ENCODE data around the gene ZNRF1. TPM values are rescaled to one million over a fixed set of nuclear protein-coding genes. Genes with fewer than 3 reads are reported as not detected.

ZNRF1 gene
- total RNA-seq, 2 donors from 2014 or later = 44.9 to 46.1 TPM

DNA sequence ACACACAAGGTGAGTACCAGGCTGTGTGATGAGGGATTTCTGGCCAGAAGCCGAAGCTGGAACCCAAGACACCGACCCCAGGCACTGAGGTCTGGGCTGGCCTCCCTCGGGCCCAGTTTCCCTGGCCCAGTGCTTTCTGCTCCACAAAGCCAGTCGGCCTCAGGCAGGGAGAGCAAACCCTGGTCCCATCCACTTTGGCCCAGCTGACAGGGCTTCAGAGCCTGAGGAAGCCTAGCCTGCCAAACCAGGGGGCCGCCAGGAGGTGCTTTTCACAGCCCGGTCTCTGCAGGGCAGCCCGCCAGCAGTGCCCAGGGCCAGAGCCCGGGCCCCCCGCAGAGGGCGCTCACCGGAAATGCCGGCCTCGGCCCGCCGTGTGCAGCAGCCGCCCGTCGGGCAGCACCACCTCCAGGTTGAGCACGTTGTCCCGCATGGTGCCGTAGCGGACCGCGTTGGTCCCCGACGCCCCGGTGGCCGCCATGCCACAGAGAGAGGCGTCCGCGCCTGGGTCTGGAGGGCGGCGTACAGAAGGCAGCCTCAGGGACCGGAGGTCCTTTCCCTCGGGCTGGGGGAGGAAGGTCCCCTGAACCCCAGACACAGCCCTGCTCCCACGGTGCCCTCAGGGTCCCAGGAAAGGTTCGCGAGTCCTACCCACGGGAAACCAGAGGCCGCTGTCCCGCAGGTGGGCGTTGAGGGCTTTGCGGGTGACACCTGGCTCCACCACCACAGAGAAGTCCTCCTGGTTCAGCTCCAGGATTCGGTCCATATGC lies 115.5 kb downstream of the ZNRF1 start:
- H3K36me3 Mint-ChIP-seq (ENCODE audit: low read depth) = no peaks in the 10 kb centered on the region
- Histone ChIP-seq H3K27ac (ENCODE audit: low read depth, low read length) (no peak overlapping the region), H3K9ac (ENCODE audit: extremely low read depth, low read length, poor library complexity, severe bottlenecking) (no peak overlapping the region), H3K4me3 (ENCODE audit: low read length) (no peak overlapping the region), H3K36me3 (ENCODE audit: control insufficient read depth, insufficient read depth, low read length) (no peaks in the 10 kb centered on the region), H3K9me3 (ENCODE audit: control insufficient read depth, low read length) (no peaks in the 10 kb centered on the region), H3K4me1 (ENCODE audit: control insufficient read depth, insufficient read depth, low read length) (no peaks in the 10 kb centered on the region), H3K27me3 (ENCODE audit: control insufficient read depth, insufficient read depth, low read length, poor library complexity, severe bottlenecking) (no peaks in the 10 kb centered on the region)
- H3K27me3 Mint-ChIP-seq (ENCODE audit: insufficient read depth) = no peaks in the 10 kb centered on the region
- TF ChIP-seq, protein P1, sequence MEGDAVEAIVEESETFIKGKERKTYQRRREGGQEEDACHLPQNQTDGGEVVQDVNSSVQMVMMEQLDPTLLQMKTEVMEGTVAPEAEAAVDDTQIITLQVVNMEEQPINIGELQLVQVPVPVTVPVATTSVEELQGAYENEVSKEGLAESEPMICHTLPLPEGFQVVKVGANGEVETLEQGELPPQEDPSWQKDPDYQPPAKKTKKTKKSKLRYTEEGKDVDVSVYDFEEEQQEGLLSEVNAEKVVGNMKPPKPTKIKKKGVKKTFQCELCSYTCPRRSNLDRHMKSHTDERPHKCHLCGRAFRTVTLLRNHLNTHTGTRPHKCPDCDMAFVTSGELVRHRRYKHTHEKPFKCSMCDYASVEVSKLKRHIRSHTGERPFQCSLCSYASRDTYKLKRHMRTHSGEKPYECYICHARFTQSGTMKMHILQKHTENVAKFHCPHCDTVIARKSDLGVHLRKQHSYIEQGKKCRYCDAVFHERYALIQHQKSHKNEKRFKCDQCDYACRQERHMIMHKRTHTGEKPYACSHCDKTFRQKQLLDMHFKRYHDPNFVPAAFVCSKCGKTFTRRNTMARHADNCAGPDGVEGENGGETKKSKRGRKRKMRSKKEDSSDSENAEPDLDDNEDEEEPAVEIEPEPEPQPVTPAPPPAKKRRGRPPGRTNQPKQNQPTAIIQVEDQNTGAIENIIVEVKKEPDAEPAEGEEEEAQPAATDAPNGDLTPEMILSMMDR (conservative IDR thresholded peaks at IDR 0.05) = no peak
- peak; percentile 52 for DNase-seq
- peaks cover 12% of the 10 kb centered on the region for H3K9me3 Mint-ChIP-seq
- H3K27ac Mint-ChIP-seq = no peak overlapping the region
- peaks cover 38% of the 10 kb centered on the region for H3K4me1 Mint-ChIP-seq
- no peak overlapping the region for H3K4me3 Mint-ChIP-seq
- WGBS, 2 experiments (ENCODE audit: insufficient coverage in 1 of 2, insufficient read length in 1 of 2) = 96 to 97% methylated on average over 19 to 44 of the region's 44 CpGs

DNA sequence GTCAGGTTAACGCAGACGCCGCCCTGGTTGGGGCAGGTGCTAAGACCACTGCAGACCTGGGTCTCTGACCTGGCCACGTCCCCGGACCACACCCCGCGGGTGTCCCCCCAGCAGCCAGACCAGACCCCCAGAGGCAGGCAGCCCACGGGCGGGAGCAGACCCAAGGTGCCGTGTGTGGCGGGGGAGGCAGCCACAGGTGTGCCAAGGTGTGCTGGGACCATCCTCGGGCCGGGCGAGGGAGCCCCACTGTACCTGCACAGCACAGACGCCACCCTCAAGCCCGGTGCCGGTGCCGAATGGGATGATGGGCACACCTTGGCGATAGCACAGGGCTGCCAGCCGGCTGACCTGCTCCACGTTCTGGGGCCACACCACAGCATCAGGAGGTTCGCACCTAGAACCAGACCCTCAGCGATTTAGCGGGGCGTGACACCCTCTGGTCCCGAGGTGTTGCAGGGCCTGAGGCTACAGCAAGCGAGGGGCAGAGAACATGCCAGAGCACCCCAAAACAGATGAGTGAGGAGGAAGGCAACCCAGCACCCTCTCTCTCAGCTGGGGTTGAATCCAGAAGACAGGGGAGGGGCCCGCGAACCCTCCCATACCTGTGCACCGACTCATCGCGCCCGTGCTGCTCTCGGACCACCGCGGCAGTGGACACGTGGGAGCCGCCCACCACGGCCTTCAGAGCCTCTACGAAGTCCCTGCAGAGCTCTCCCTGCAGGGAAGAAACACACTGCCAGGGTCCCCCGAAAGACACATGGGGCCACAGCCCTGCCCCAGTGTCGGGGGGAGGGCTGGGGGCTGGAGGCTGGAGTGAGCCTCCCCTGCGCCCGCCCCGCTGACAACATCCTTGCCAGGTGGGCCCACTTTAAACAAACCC lies 116.4 kb downstream of the ZNRF1 start:
- no peaks in the 10 kb centered on the region for H3K27me3 Mint-ChIP-seq (ENCODE audit: insufficient read depth)
- no peak overlapping the region for H3K27ac ChIP-seq (ENCODE audit: low read depth, low read length)
- H3K36me3 Mint-ChIP-seq (ENCODE audit: low read depth) = no peaks in the 10 kb centered on the region
- no peak overlapping the region for H3K9ac ChIP-seq (ENCODE audit: extremely low read depth, low read length, poor library complexity, severe bottlenecking)
- H3K4me1 Mint-ChIP-seq = peaks cover 36% of the 10 kb centered on the region
- WGBS, 2 experiments (ENCODE audit: insufficient coverage in 1 of 2, insufficient read length in 1 of 2) = 93% methylated on average over 19 to 45 of the region's 45 CpGs
- H3K27ac Mint-ChIP-seq = no peak overlapping the region
- H3K36me3 ChIP-seq (ENCODE audit: control insufficient read depth, insufficient read depth, low read length) = no peaks in the 10 kb centered on the region
- H3K4me3 Mint-ChIP-seq = no peak overlapping the region
- H3K9me3 Mint-ChIP-seq = peaks cover 15% of the 10 kb centered on the region
- H3K4me1 ChIP-seq (ENCODE audit: control insufficient read depth, insufficient read depth, low read length) = no peaks in the 10 kb centered on the region
- H3K4me3 ChIP-seq (ENCODE audit: low read length) = no peak overlapping the region
- peak; percentile 43 for DNase-seq
- H3K27me3 ChIP-seq (ENCODE audit: control insufficient read depth, insufficient read depth, low read length, poor library complexity, severe bottlenecking) = no peaks in the 10 kb centered on the region
- H3K9me3 ChIP-seq (ENCODE audit: control insufficient read depth, low read length) = peaks cover 4% of the 10 kb centered on the region
- TF ChIP-seq, protein P1 (conservative IDR thresholded peaks at IDR 0.05) = no peak

DNA sequence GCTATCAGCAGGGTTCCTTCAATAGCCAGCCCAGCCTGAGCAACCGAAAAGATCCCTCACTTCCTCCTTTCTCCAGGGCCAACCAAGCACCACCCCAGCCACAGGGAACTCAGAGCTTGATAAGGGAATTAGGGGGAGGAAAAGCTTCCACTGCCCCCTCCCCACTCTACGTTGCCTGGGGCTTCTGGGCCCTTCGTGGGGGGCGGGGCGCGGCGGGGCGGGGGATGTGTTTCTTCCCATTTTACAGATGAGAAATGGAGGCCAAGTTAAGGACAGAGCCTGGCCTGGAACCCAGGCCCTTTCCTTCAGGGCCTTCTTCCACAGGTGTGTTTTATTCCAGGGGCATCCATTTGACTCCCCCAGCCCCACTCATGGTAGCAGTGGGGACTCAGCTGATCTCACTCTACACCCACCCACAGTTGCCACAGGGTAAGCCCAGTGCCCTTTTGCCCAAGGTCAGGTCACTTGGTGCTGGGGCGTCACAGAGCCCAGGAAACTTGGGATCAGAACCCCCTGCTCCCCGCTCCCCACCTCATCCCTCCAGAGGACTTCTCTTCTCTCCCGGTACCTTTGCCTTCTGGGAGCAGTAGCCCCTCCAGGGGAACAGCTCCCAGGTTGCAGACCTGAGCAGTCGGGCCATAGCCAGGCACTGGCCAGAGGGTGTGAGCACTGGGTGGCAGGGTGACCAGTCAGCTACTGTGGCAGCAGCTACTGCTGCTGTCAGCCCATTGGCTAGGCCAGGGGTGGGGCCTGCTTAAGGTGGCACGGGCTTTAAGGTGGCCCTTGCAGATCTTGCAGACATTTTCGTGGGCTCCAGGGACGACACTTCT lies 117.5 kb downstream of the ZNRF1 start, which contains the start of gene LDHD:
Gene LDHD (minus strand): TSS at position 700 of the 830 bp plus-strand sequence. CDS start 60 bp downstream, at position 640.
- H3K4me1 Mint-ChIP-seq = peaks cover 27% of the 10 kb centered on the region
- H3K4me3 ChIP-seq (ENCODE audit: low read length) = no peak within 1 kb of the TSS

More for the DNA sequence above, 117.5 kb downstream of the ZNRF1 start, which contains the start of gene LDHD:
- Mint-ChIP-seq H3K27me3 (ENCODE audit: insufficient read depth) (no peaks in the 10 kb centered on the region), H3K4me3 (peak within 1 kb of the TSS; percentile 46), H3K36me3 (ENCODE audit: low read depth) (no peaks in the 10 kb centered on the region), H3K27ac (peak within 1 kb of the TSS; percentile 55), H3K9me3 (peaks cover 26% of the 10 kb centered on the region)
- no peaks in the 10 kb centered on the region for H3K4me1 ChIP-seq (ENCODE audit: control insufficient read depth, insufficient read depth, low read length)
- no peaks in the 10 kb centered on the region for H3K27me3 ChIP-seq (ENCODE audit: control insufficient read depth, insufficient read depth, low read length, poor library complexity, severe bottlenecking)
- TF ChIP-seq, protein P1 (conservative IDR thresholded peaks at IDR 0.05) = no peak
- DNase-seq = peak; percentile 82
- 66 to 88% methylated on average over 5 to 15 of the region's 15 CpGs for WGBS, 2 experiments (ENCODE audit: insufficient coverage in 1 of 2, insufficient read length in 1 of 2)
- peaks cover 15% of the 10 kb centered on the region for H3K9me3 ChIP-seq (ENCODE audit: control insufficient read depth, low read length)
- H3K9ac ChIP-seq (ENCODE audit: extremely low read depth, low read length, poor library complexity, severe bottlenecking) = no peak within 1 kb of the TSS
- H3K36me3 ChIP-seq (ENCODE audit: control insufficient read depth, insufficient read depth, low read length) = no peaks in the 10 kb centered on the region
- no peak within 1 kb of the TSS for H3K27ac ChIP-seq (ENCODE audit: low read depth, low read length)

All from endodermal cell (in vitro differentiated cells).